Kidney (tissue), 14 donors: ENCODE results near the gene PRKAG2. TPM values are rescaled to one million over a fixed set of nuclear protein-coding genes. Genes with fewer than 3 reads are reported as not detected.

Experiments
- DNase-seq, 5 donors: peaks; one replicate each; pipeline ENCODE4 v3.0.0-alpha.2; 2013 to 2020
- FAIRE-seq: peaks from 2 replicates; lab custom pipeline; 2012; peaks lifted over from hg19 to GRCh38; lab: Jason Lieb, UNC
- H3K27ac ChIP-seq, 2 donors: one replicate each; pipeline ENCODE4 v1.7.0; 2013; ENCODE audit warnings: low read depth in 2 of 2, low read length in 2 of 2, inconsistent platforms in 1 of 2
- H3K27me3 ChIP-seq: one replicate; pipeline ENCODE4 v1.7.1; 2013; ENCODE audit warnings: low read length, inconsistent platforms; ENCODE audit not compliant: control insufficient read depth, insufficient read depth
- H3K36me3 ChIP-seq, 3 donors: one replicate each; pipeline versions ENCODE4 v1.7.0 to v1.7.1; 2013; ENCODE audit warnings: low read length in 3 of 3, control low read depth in 1 of 3, inconsistent platforms in 1 of 3; ENCODE audit not compliant: insufficient read depth in 3 of 3, control insufficient read depth in 2 of 3
- H3K4me1 ChIP-seq, 3 donors: one replicate each; pipeline versions ENCODE4 v1.7.0 to v1.7.1; 2013; ENCODE audit warnings: low read length in 3 of 3, inconsistent platforms in 1 of 3, low read depth in 1 of 3; ENCODE audit not compliant: control insufficient read depth in 2 of 3, insufficient read depth in 2 of 3
- H3K4me3 ChIP-seq, 3 donors: one replicate each; pipeline versions ENCODE4 v1.7.0 to v1.8.1; 2013; ENCODE audit warnings: low read length in 3 of 3, control low read depth in 1 of 3, inconsistent platforms in 1 of 3
- H3K9ac ChIP-seq, 3 donors: one replicate each; pipeline versions ENCODE4 v1.7.0 to v1.7.1; 2013; ENCODE audit warnings: low read length in 3 of 3, control low read depth in 1 of 3, inconsistent platforms in 1 of 3
- H3K9me3 ChIP-seq, 3 donors: one replicate each; pipeline versions ENCODE4 v1.7.0 to v1.7.1; 2013; ENCODE audit warnings: low read length in 3 of 3, control low read depth in 1 of 3, inconsistent platforms in 1 of 3; ENCODE audit not compliant: control insufficient read depth in 2 of 3, insufficient read depth in 1 of 3
- CTCF ChIP-seq: IDR thresholded peaks from 3 replicates; pipeline ENCODE4 v1.5.1; 2012; ENCODE audit warnings: mild to moderate bottlenecking, moderate library complexity, borderline replicate concordance; ENCODE audit not compliant: insufficient read depth; ENCODE audit errors: extremely low read depth
- intact Hi-C: fragments of 100-400 bp; cut with DNase I; formaldehyde crosslinking; loops from one replicate; pipeline ENCODE4 v1.11.1; 2022
- polyA plus RNA-seq: library from polyadenylated mRNA; stranded (reverse); fragments of 350-450 nt; fragmentation: Illumina TruSeq; extraction: RNeasy Lipid Tissue Mini Kit (QIAGEN cat#74804); gene quantifications from one replicate; pipeline ENCODE4 v1.2.3, GENCODE V29; 2014; ENCODE audit warnings: low read depth, low replicate concordance; ENCODE audit not compliant: insufficient read depth
- total RNA-seq: library from RNA; stranded (reverse); fragmentation: NEBNext Ultra II Directional; extraction: Animal tissue kit (Norgen Biotek cat#: 25700); gene quantifications from one replicate; pipeline ENCODE4 v1.2.1, GENCODE V29; 2021
- donor health status: control.
- donor health status: control.
- donor health status: control.
- donor health status: control.
- donor health status: control.
- donor health status: DM: yes; HTN: yes; CAD: no.
- donor health status: Normal renal cell carcinoma (clear cell type).

Gene PRKAG2
- total and polyA plus RNA-seq, 2 donors from 2014 or later: 40.7 to 40.9 TPM

GRCh38 chr7:151884312-151885201, 7.6 kb upstream of the PRKAG2 start:
- Histone ChIP-seq H3K4me3 (no peak overlapping the region), H3K27ac (no peak overlapping the region), H3K36me3 (no peaks in the 10 kb centered on the region), H3K9ac (no peak overlapping the region), H3K27me3 (no peaks in the 10 kb centered on the region), H3K4me1 (no peaks in the 10 kb centered on the region), H3K9me3 (no peaks in the 10 kb centered on the region)
- FAIRE-seq: no peak
- intact Hi-C loops: no loop called here
- peak in 1 of 5 donors; percentile 24 for DNase-seq
- TF ChIP-seq CTCF: no peak

GRCh38 chr7:151883857-151884256, 6.9 kb upstream of the PRKAG2 start:
- H3K4me1 ChIP-seq: no peaks in the 10 kb centered on the region
- DNase-seq: peak in 1 of 5 donors; percentile 15
- H3K27ac ChIP-seq: no peak overlapping the region
- H3K9ac ChIP-seq: no peak overlapping the region
- no peaks in the 10 kb centered on the region for H3K9me3 ChIP-seq
- FAIRE-seq: no peak
- no peaks in the 10 kb centered on the region for H3K27me3 ChIP-seq
- H3K4me3 ChIP-seq: no peak overlapping the region
- H3K36me3 ChIP-seq: no peaks in the 10 kb centered on the region
- TF ChIP-seq CTCF: no peak
- intact Hi-C loops: no loop called here

- no peak overlapping the region for H3K27ac ChIP-seq
- H3K9me3 ChIP-seq: no peaks in the 10 kb centered on the region
- no peak for FAIRE-seq
- no peak overlapping the region for H3K4me3 ChIP-seq
- no peaks in the 10 kb centered on the region for H3K27me3 ChIP-seq
- H3K9ac ChIP-seq: no peak overlapping the region
- H3K4me1 ChIP-seq: peaks cover 0 to 3% (median 0%) of the 10 kb centered on the region in 3 donors
- peak in 1 of 5 donors; percentile 17 for DNase-seq
- H3K36me3 ChIP-seq: no peaks in the 10 kb centered on the region
- TF ChIP-seq CTCF: no peak
- intact Hi-C loops: no loop called here
Measured at GRCh38 chr7:151882734-151883133, 5.8 kb upstream of the PRKAG2 start.
